NCI-H1417 treated with DMSO at 0.1 percent for 48 hours (cell line): ENCODE results near the gene LDB2.

Source experiments
- DNase-seq: peaks from one replicate; lab custom pipeline; 2025; lab: John Stamatoyannopoulos, UW

Gene LDB2

GRCh38 chr4:16884673-16885460, 13.6 kb downstream of the LDB2 start:
- DNase-seq: no peak

GRCh38 chr4:16883806-16884205, 14.6 kb downstream of the LDB2 start:
- no peak for DNase-seq

- no peak for DNase-seq
Observed at GRCh38 chr4:16881151-16881884, 17.1 kb downstream of the LDB2 start.

GRCh38 chr4:16875487-16875886, 23.0 kb downstream of the LDB2 start:
- DNase-seq: no peak

- DNase-seq: no peak
Observed at GRCh38 chr4:16869594-16870245, 28.7 kb downstream of the LDB2 start.

GRCh38 chr4:16868674-16869073, 29.8 kb downstream of the LDB2 start:
- DNase-seq: no peak

- DNase-seq: no peak
Observed at GRCh38 chr4:16867827-16868226, 30.6 kb downstream of the LDB2 start.

GRCh38 chr4:16866974-16867373, 31.5 kb downstream of the LDB2 start:
- no peak for DNase-seq

GRCh38 chr4:16865897-16866283, 32.6 kb downstream of the LDB2 start:
- no peak for DNase-seq

- no peak for DNase-seq
Observed at GRCh38 chr4:16865209-16865896, 33.1 kb downstream of the LDB2 start.

- DNase-seq: no peak
Observed at GRCh38 chr4:16864199-16864598, 34.2 kb downstream of the LDB2 start.

GRCh38 chr4:16862697-16863096, 35.7 kb downstream of the LDB2 start:
- DNase-seq: no peak

- DNase-seq: no peak
Observed at GRCh38 chr4:16860516-16860915, 37.9 kb downstream of the LDB2 start.

GRCh38 chr4:16859031-16859430, 39.4 kb downstream of the LDB2 start:
- no peak for DNase-seq

- DNase-seq: no peak
Observed at GRCh38 chr4:16858275-16858752, 40.1 kb downstream of the LDB2 start.

GRCh38 chr4:16857425-16857824, 41.0 kb downstream of the LDB2 start:
- no peak for DNase-seq

- no peak for DNase-seq
Observed at GRCh38 chr4:16853640-16854039, 44.8 kb downstream of the LDB2 start.

GRCh38 chr4:16852644-16853043, 45.8 kb downstream of the LDB2 start:
- DNase-seq: no peak

GRCh38 chr4:16852228-16852627, 46.2 kb downstream of the LDB2 start:
- no peak for DNase-seq

GRCh38 chr4:16846540-16847117, 51.8 kb downstream of the LDB2 start:
- DNase-seq: no peak

- no peak for DNase-seq
Observed at GRCh38 chr4:16844816-16845586, 53.4 kb downstream of the LDB2 start.
